ENCODE results near the gene LAMC3.

- TF ChIP-seq STAG1 (CRISPR knock-in tag; IDR thresholded peaks at IDR 0.05; ENCODE audit: borderline replicate concordance) (no peak), SMARCB1 (IDR thresholded peaks at IDR 0.05; ENCODE audit: insufficient read length, low read depth) (no peak), PRPF4 (IDR thresholded peaks at IDR 0.05; ENCODE audit: insufficient read depth, low read depth, low read length, poor library complexity, severe bottlenecking) (no peak), ERF (CRISPR knock-in tag; IDR thresholded peaks at IDR 0.05) (no peak), ZNF23 (CRISPR knock-in tag; IDR thresholded peaks at IDR 0.05) (no peak), ZBTB7A (IDR thresholded peaks at IDR 0.05; ENCODE audit: borderline replicate concordance, control insufficient read depth, low read depth, low read length) (no peak), POLR2A (conservative IDR thresholded peaks at IDR 0.05) (no peak), CTCF (IDR thresholded peaks at IDR 0.05 in 2 of 3, conservative IDR thresholded peaks at IDR 0.05 in 1 of 3; ENCODE audit: insufficient read depth in 2 of 3, low read depth in 1 of 3, low read length in 3 of 3) (no peak)
These were observed 19.6 kb upstream of the LAMC3 start for GRCh38 chr9:130989391-130989790.

Data from K562 (cell line).